Right cardiac atrium (tissue), 5 donors: ENCODE results near the gene FAIM2. TPM values are rescaled to one million over a fixed set of nuclear protein-coding genes. Genes with fewer than 3 reads are reported as not detected.
A peak's percentile ranks its signal among the peaks of the same experiment; 100 is the strongest.

Experiments
- ATAC-seq, 2 donors: fragments of 200-7000 bp; cut with Tn5 transposase; one replicate each; pipeline versions ENCODE4 v1.8.0 to v1.9.1; 2020; ENCODE audit warnings: moderate library complexity in 2 of 2, mild to moderate bottlenecking in 1 of 2
- DNase-seq, 3 donors: peaks; one replicate each; pipeline ENCODE4 v3.0.0-alpha.2; 2020
- H3K27ac ChIP-seq: one replicate; pipeline ENCODE4 v1.5.1; 2013; ENCODE audit warnings: mild to moderate bottlenecking, low read length, control low read depth, moderate library complexity
- H3K27me3 ChIP-seq: one replicate; pipeline ENCODE4 v1.6.1; 2013; ENCODE audit not compliant: control insufficient read depth, insufficient read depth
- H3K4me1 ChIP-seq: one replicate; pipeline ENCODE4 v1.6.1; 2013; ENCODE audit warnings: low read length; ENCODE audit not compliant: control insufficient read depth, insufficient read depth
- H3K4me3 ChIP-seq: one replicate; pipeline ENCODE4 v1.5.1; 2013; ENCODE audit warnings: low read length, control low read depth
- H3K9me3 ChIP-seq: one replicate; pipeline ENCODE4 v1.6.1; 2013; ENCODE audit warnings: low read length; ENCODE audit not compliant: control insufficient read depth
- WGBS: extraction: QIAGEN DNeasy Blood & Tissue Kit; methylation state at CpG from one replicate; pipeline ENCODE4 v1.1.7; 2013; 5-methylcytosine and 5-hydroxymethylcytosine counted together
- intact Hi-C, 4 donors: fragments of 100-400 bp; cut with DNase I; formaldehyde crosslinking; loops; one replicate each; pipeline versions ENCODE4 v1.11.0 to v1.14.0; 2022 to 2023
- polyA plus RNA-seq: library from polyadenylated mRNA; stranded (reverse); fragments of 200-250 nt; gene quantifications from one replicate; pipeline ENCODE4 v1.2.3, GENCODE V29; 2013
- total RNA-seq, 4 donors: library from RNA; stranded (reverse); fragmentation: NEBNext Ultra II Directional; extraction: Animal tissue kit (Norgen Biotek cat#: 25700); gene quantifications; one replicate each; pipeline ENCODE4 v1.2.1, GENCODE V29; 2021
- donor health status: healthy with polysubstance abuse.
- donor health status: DM: no; HTN: yes; CAD: no.
- donor health status: DM: no; HTN: no; CAD: no.
- donor health status: DM: no; HTN: yes; CAD: no; lungs with severe emphysema.
- donor health status: DM: yes; HTN: yes; CAD: no.

The FAIM2 gene
- total and polyA plus RNA-seq, 5 donors = 10.4 to 37.4 (median 23.7) TPM

DNA sequence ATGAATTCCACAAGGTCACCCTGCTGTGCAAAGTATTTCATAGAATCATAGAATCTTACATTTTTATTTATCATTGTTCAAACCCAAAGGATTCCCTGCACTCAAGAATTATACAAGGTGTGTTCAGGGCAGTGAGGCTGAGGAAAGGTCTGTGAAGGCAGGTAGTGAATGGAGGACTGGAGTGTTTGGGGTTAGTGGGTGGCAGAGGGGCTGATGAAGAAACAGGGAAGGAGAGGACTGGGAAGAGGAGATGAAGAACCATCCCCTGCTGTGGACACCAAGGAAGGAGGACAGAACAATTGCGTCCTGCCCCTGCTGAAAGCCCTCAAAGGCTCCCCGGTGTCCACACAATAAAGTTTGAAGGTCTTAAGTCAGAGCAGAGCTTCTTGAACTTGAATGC, 50.0 kb downstream of the FAIM2 start:
- H3K4me1 ChIP-seq = no peaks in the 10 kb centered on the region
- intact Hi-C loops = no loop called here
- WGBS = 74% methylated on average over 2 of the region's 2 CpGs

DNA sequence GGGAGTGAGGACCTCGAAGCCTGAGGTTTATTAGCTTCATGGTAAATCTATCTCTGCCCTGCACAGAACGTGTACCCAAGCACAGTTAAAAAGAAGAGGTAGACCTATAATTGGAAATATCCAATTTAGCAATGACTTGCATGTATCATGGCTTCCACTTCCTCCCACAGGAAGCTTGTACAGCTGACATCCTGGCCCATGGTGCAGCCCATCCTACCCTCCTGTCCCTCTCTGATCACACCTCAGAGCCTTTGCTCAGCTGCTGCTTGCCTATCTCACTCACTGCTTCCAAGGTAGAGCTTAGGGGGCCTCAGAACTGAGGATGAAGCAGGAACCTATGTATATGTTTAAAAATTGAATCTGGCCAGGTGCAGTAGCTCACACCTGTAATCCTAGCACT, 56.5 kb downstream of the FAIM2 start:
- Histone ChIP-seq H3K4me3 (no peak overlapping the region), H3K27me3 (no peaks in the 10 kb centered on the region), H3K27ac (no peak overlapping the region), H3K9me3 (no peaks in the 10 kb centered on the region), H3K4me1 (peaks cover 2% of the 10 kb centered on the region)
- intact Hi-C loops = loop anchor here in 1 of 4 donors (10.0 kb wide), 1 partner anchor 192 kb away; no protein-coding TSS in a partner anchor
- no peak for DNase-seq
- WGBS = 49% methylated on average over 2 of the region's 2 CpGs
- no peak for ATAC-seq

More for the DNA sequence above, 50.0 kb downstream of the FAIM2 start:
- no peak overlapping the region for H3K27ac ChIP-seq
- H3K27me3 ChIP-seq = no peaks in the 10 kb centered on the region
- ATAC-seq (no peak), DNase-seq (no peak)
- no peaks in the 10 kb centered on the region for H3K9me3 ChIP-seq
- no peak overlapping the region for H3K4me3 ChIP-seq

DNA sequence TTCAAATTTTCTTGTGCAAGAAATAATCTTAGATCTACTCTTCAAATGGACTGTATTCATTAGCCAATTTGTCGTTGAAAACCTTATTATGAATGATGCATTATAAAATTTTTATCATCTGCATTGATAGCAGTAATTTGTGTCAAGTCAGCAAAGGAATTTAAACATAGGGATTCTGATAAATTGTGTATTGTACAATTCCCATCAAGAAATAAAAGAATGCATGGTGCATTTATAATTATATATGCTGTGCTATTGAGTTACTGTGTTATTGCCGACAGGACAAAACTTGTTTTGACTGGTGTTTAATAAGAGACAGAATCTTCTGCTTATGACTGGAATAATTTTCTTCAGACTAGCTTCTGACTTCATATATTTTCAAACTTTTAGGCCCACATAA, 57.7 kb downstream of the FAIM2 start:
- Histone ChIP-seq H3K9me3 (no peaks in the 10 kb centered on the region), H3K4me3 (no peak overlapping the region), H3K4me1 (peaks cover 2% of the 10 kb centered on the region), H3K27ac (no peak overlapping the region), H3K27me3 (no peaks in the 10 kb centered on the region)
- ATAC-seq (no peak), DNase-seq (no peak)
- 85% methylated on average over 2 of the region's 2 CpGs for WGBS
- intact Hi-C loops = loop anchor here in 1 of 4 donors (10.0 kb wide), 1 partner anchor 191 kb away; no protein-coding TSS in a partner anchor

DNA sequence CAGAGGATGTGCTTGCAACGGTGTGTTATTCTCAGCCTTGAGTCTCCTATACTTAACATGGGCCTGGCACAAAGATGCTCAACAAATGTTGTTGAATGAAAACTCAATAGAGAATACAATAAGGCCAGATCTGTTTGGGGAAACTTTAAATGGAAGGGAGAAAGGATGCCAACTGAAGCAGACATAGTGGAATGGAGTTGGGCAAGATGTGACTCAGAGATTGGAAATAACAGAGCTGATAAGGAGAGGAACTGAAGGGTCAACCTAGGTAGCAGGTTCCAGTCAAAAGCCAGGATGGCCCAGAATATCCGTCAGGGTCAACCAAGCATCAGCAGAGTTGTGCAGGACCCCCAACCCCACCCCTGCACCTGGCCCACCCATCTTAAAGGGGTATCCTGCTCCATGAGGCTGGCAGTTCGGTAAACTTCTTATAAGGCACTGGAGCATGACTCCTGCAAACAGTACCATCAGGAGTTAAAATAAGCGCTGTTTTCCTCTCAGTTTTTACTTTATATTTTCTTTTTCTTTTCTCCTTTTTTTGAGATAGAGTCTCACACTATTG, 59.7 kb downstream of the FAIM2 start:
- no peak overlapping the region for H3K27ac ChIP-seq
- H3K9me3 ChIP-seq = no peaks in the 10 kb centered on the region
- ATAC-seq (no peak), DNase-seq (no peak)
- H3K27me3 ChIP-seq = no peaks in the 10 kb centered on the region
- H3K4me1 ChIP-seq = peaks cover 2% of the 10 kb centered on the region
- intact Hi-C loops = loop anchor here in 2 of 4 donors (5.0 to 10.0 kb wide), 2 partner anchors 67 to 189 kb away; no protein-coding TSS in a partner anchor
- no peak overlapping the region for H3K4me3 ChIP-seq
- 91% methylated on average over 4 of the region's 4 CpGs for WGBS

DNA sequence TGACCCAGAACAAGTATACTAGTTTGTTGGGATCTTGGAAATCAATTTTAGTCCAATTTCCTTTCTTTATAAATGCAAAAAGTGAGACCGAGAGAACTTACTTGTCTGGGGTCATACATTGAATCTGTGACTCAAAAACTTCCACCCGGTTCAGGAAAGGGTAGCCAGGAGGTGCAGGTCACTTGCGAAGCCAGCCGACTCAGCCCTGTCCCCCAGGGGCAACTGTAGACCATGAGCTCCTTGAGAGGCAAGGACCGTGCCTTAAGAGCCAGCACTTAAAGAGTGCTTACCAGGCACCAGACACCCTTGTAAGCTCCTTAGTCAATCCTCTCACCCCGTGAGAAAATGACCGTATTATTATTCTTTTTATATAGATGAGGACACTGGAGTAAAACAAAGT, 60.3 kb downstream of the FAIM2 start:
- 88% methylated on average over 7 of the region's 7 CpGs for WGBS
- peaks cover 2% of the 10 kb centered on the region for H3K4me1 ChIP-seq
- peak overlapping the region; percentile 75 for H3K27ac ChIP-seq
- no peaks in the 10 kb centered on the region for H3K27me3 ChIP-seq
- peak overlapping the region; percentile 69 for H3K4me3 ChIP-seq
- ATAC-seq (no peak), DNase-seq (no peak)
- intact Hi-C loops = loop anchor here in 2 of 4 donors (5.0 to 10.0 kb wide), 2 partner anchors 66 to 189 kb away; no protein-coding TSS in a partner anchor
- no peaks in the 10 kb centered on the region for H3K9me3 ChIP-seq

DNA sequence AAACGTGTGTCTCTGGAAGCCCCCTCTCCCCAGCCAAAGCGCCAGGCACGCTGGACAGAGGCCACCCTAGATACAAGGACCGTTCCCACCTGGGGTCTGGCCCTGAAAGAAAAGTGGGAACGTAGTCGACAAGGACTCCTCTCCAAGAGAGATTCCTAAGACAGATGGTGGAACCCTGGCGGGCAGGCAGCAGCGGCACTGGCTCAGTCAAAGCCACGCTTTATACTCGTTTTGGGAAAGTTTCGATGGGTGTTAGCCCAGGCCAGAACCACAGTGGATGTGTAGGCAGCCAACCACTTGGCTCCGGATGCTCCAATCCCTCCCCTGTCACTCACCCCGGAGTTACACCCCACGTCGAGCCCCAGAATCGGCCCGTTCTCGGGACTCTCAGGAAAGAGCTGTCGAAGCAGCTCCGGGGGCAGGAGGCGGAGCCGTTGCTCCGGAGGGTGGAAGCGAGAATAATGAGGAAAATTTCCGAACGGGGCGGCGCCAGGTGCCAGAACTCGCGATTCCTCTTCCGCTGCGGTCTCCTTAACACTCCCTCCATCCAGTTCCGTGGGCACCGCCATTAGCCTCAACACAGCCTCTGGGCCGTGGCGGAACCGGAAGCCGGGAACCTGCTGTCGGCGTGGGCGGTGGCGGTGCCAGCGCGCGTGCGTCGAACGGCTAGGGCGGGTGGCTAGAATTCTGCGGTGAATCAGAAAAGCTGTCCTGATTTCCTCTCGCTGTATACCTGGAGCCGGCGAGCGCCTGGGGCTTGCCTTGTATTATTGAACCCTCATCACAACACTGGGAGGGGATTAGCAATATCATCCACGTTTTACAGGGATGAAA, 61.0 kb downstream of the FAIM2 start, which contains the start of gene BCDIN3D:
Gene BCDIN3D, minus strand, starts transcription at position 588 of the 834 bp plus-strand sequence. Its CDS starts 19 bp downstream, at position 569.
- Histone ChIP-seq H3K4me3 (peak within 1 kb of the TSS; percentile 69), H3K27ac (peak within 1 kb of the TSS; percentile 79), H3K9me3 (no peaks in the 10 kb centered on the region), H3K4me1 (peaks cover 2% of the 10 kb centered on the region), H3K27me3 (no peaks in the 10 kb centered on the region)
- under 1% methylated on average over 55 of the region's 55 CpGs for WGBS
- ATAC-seq = peak; percentile 97 to 98
- peak; percentile 94 to 97 (median 97) for DNase-seq
- intact Hi-C loops = loop anchor here in 2 of 4 donors (5.0 to 10.0 kb wide), 2 partner anchors 65 to 188 kb away; no protein-coding TSS in a partner anchor

DNA sequence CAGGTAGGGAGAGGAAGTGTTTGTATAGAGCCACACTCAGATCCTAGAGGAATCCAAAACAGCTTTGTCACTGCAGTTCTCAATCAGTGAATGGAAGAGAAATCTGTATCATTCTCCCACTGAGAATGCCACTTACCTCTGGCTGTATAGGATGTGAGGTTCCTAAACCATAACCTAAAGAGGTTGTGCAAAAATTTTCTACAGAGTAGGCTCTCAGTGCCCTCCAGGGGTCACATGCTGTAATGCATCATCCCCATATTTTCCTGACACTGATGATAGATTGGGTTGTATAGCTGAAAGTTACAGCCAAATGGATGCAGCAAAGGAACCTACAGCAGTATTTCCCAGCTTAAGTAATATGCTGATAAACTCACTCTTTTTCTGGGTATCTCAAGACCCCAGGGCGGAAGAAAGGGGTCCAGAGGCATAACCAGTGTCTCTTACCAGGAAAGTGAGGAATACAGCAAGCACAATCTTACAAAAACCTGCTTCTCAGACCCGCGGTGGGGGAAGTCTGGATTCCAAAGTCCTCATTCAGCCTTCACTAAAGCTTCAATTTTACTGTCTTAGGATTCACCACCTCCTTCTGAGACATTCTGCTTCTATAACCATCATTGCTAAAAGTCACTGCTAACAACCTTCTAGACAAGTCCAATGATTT, 64.6 kb downstream of the FAIM2 start:
- Histone ChIP-seq H3K9me3 (no peaks in the 10 kb centered on the region), H3K27ac (no peak overlapping the region), H3K27me3 (no peaks in the 10 kb centered on the region), H3K4me1 (peaks cover 2% of the 10 kb centered on the region), H3K4me3 (no peak overlapping the region)
- intact Hi-C loops = loop anchor here in 2 of 4 donors (2.0 to 5.0 kb wide), 2 partner anchors 62 kb away; no protein-coding TSS in a partner anchor
- DNase-seq (no peak), ATAC-seq (no peak)
- WGBS = 59% methylated on average over 3 of the region's 3 CpGs

DNA sequence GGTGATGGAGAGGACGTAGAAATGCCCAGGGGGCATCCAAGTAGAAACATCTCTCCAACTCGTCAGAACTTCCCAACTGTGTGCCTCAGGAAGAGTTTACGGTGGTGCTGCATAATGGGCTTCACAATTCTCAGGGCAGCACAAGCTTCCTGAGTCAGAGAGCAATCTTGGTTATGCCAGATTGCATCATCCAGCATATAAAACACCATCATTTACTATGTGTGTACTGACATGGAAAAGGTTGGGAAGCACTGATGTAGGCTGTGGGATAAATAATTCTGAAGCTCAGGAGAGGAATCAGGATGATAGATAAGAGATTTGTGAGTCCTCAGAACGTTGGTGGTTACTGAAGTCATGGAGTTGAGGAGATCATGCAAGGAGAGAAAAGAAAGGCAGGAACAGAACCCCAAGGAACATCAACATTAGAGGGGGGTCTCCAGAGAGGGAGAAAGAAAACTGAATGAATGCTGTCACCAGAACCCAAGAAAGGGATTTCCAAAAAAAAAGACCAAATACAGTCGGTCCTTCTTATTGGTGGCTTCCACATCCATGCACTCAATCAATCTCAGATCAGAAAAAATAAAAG, 70.8 kb downstream of the FAIM2 start:
- Histone ChIP-seq H3K4me1 (no peaks in the 10 kb centered on the region), H3K4me3 (no peak overlapping the region), H3K27me3 (no peaks in the 10 kb centered on the region), H3K27ac (no peak overlapping the region), H3K9me3 (no peaks in the 10 kb centered on the region)
- ATAC-seq (no peak), DNase-seq (no peak)
- intact Hi-C loops = loop anchor here in 1 of 4 donors (5.0 kb wide), 1 partner anchor 56 kb away; no protein-coding TSS in a partner anchor
- WGBS = 70% methylated on average over 5 of the region's 5 CpGs

DNA sequence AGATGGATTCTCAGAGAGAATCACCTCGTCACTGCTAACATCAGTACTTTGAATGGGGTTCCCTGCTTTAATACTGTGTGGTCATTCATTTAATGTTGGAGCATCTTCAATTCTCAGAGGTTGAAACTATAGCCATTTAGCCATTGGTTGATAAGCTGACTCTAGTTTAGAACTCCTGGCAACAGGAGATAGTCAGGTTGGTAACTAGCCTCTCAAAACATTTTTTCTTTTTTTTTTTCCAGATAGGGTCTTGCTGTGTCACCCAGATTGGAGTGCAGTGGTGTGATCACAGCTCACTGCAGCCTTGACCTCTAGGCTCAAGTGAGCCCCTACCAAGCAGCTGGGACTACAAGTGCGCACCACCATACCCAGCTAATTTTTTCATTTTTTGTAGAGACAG, 72.0 kb downstream of the FAIM2 start:
- ATAC-seq = no peak
- DNase-seq = no peak
- Histone ChIP-seq H3K27ac (no peak overlapping the region), H3K27me3 (no peaks in the 10 kb centered on the region), H3K4me1 (peaks cover 3% of the 10 kb centered on the region), H3K4me3 (no peak overlapping the region), H3K9me3 (no peaks in the 10 kb centered on the region)
- intact Hi-C loops = loop anchor here in 1 of 4 donors (5.0 kb wide), 1 partner anchor 54 kb away; no protein-coding TSS in a partner anchor
- WGBS = 91% methylated on average over 2 of the region's 2 CpGs
